H54 (cell line): ENCODE results near the gene OR4D9.
"Not testable (repeated sequence)": the region's sequence is repeated elsewhere in the genome, so short reads cannot be mapped to it uniquely, and the experiment has no call there.

ENCODE experiments used
- DNase-seq: peaks from one replicate; pipeline ENCODE4 v3.0.0; 2011; ENCODE audit warnings: low spot score, mixed read lengths; ENCODE audit not compliant: insufficient read length
- FAIRE-seq: peaks from 3 replicates; lab custom pipeline; 2011; peaks lifted over from hg19 to GRCh38; lab: Jason Lieb, UNC
- POLR2A ChIP-seq: IDR thresholded peaks from 2 replicates; pipeline ENCODE4 v1.6.1; 2011; ENCODE audit warnings: low read depth, mild to moderate bottlenecking, low read length

OR4D9 gene

DNA sequence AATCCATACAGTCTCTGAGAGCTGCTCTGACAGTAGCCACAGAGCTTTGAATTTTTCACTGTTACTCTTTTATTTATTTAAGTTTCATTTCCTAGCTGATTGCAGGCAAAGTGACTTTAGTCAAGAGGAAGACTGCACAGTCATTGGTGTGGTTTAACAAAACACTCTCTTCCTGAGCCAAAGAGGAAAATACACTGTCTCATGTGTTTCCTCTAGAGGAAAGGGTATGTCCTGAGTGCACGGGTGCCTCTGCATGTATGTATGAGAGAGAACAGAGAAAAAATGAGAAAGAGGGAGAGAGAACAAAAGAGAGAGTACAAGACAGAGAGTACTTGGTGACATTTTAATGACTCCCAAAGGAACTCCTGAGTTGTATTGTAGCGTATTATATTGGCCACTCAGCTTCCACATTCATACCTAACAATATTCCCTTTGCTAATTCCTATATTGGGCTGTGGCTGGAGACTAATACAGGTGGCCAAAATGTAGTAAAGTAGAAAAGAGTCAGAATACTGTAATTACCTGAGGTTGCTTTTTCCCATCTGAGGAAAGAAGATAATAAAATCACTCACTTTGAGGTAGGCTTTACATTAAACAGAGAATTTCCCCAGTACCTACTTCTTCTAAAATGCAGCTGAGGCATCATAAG, at the start of gene OR4D9:
OR4D9 (plus strand) TSS at position 599 of the 649 bp plus-strand sequence. CDS start 3,374 bp downstream, outside the sequence.
- DNase-seq, result no peak
- no peak for TF ChIP-seq POLR2A
- FAIRE-seq, result no peak

DNA sequence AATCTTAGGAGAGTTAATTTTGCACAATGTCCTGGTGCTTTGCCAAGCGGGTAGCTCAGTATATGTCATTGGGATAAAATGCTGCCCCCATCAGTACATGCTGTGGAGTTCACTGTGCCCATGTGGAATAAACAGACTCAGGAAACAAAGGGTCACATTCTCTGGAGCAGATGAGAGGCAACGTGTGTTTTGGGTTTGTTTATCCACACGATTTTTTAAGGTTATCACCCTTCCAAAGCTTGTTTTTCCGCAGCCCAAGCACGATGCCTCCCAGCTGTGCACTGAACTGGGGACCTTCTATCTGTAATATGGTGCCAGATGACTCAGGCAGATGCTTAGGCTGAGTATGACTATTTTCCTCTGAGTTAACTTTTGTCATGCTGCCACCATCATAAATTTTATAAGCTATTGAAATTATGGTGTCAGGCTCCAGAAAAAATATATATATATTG, 48.1 kb upstream of the OR4D9 start:
- no peak for TF ChIP-seq POLR2A
- no peak for FAIRE-seq
- DNase-seq, result no peak

DNA sequence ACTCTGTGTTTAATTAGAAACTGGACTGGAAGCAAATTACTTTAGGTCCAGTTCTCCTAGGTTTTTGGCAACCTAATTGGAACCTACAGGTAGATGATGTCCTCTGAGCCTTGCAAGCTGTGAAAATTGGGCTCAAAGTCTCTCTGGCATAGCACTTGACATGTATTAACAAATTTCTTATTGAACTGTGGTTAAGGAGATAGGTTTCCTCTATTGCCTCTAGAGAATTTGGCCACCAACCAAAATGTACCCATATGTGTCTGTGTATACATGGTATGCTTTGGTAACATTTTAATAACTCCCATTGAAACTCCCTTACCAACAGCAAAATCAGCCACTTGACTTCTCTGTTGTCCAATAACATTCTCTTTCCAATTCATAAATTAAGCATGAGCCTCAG, 38.3 kb upstream of the OR4D9 start, which contains the start of gene OR4D10:
OR4D10 (plus strand) TSS at position 301 of the 400 bp plus-strand sequence. CDS start 4,115 bp downstream, outside the sequence.
- DNase-seq (no peak), FAIRE-seq (no peak)
- TF ChIP-seq POLR2A, result no peak

DNA sequence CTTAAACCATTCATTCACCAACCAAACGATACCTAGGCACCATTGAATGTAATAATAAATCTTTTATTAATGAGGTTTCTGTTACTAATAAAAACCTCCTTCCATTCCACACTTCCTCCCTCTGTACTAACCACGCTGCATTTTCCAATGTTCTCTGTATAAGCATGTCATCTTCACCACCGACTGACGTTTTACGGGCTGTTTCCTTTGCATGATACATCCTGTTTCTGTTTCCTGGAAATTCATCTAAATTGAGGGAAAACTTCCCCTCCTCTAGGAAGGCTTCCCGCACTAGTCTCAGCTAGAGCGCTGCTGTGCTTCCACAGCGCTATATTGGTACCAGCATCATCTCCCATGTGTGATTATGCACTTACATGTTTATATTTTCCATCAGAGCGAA, 36.2 kb upstream of the OR4D9 start:
- FAIRE-seq (no peak), DNase-seq (no peak)
- TF ChIP-seq POLR2A, result no peak

DNA sequence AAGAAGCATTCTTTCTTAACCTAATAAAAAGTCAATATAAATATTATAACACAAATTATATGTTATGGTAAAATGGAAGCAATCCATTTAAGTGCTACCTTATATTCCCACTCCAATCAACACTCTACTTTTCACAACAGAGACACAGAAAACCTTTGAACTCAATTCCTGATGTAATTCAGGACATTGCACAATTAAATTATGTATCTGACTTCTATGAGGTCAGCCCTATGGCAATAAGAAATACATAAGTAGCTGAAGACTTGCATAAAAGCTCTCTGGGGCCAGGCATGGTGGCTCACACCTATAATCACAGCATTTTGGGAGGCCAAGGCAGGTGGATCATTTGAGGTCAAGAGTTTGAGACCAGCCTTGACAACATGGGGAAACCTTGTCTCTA, 31.4 kb upstream of the OR4D9 start:
- FAIRE-seq (no peak), DNase-seq (no peak)
- TF ChIP-seq POLR2A, result no peak

DNA sequence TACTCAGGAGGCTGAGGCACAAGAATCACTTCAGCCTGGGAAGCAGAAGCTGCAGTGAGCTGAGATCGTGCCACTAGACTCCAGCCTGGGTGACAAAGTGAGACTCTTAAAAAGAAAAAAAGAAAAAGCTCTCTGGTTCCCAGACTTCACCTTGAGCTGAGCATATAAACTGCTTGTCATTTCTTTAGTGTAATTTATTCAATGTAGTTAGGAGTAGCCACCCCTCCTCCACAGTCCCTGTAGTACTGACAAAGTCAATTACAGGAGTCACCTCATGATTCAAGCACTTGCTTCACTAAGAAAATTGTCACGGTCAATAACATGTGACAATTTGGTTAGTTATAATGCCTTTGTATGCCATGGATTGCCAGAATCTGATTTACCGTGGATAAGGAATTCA, 31.0 kb upstream of the OR4D9 start:
- no peak for FAIRE-seq
- no peak for DNase-seq
- no peak for TF ChIP-seq POLR2A

DNA sequence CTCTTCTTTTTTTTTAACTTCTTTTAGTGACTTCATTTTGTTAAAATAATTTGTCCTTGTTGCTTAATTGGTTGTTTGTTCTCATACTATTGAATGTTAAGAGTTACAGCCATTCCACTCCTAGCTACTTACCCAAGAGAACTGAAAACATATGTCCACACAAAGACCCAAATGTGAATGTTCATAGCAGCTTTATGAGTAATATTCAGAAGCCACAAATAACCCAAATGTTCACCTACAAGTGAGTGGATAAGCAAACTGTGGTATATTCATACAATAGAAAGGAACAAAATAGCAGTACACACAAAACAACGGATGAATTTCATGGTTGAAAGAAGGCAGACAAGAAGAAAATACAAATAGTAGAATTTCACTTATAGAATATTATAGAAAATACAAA, 9.4 kb upstream of the OR4D9 start:
- FAIRE-seq, result no peak
- DNase-seq, result no peak
- TF ChIP-seq POLR2A, result no peak

DNA sequence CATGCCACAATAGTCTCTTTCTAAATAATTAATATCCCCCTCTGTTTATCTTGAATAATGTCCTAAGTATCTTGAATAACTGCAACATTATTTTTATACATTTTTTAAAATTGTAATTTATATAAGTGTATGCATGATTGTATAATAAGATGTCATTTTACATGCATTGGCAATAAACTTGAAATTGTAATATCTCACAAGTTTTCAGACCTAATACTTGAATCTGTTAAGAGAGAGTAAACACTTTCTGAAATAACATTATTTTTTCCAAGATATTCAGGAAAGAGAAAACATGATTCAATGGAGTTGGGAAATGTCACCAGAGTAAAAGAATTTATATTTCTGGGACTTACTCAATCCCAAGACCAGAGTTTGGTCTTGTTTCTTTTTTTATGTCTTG, 8.1 kb upstream of the OR4D9 start, which contains the start of gene OR4D11:
OR4D11 (plus strand) TSS at position 301 of the 400 bp plus-strand sequence; CDS start at position 301, 0 bp downstream.
- no peak for FAIRE-seq
- no peak for DNase-seq
- no peak for TF ChIP-seq POLR2A

DNA sequence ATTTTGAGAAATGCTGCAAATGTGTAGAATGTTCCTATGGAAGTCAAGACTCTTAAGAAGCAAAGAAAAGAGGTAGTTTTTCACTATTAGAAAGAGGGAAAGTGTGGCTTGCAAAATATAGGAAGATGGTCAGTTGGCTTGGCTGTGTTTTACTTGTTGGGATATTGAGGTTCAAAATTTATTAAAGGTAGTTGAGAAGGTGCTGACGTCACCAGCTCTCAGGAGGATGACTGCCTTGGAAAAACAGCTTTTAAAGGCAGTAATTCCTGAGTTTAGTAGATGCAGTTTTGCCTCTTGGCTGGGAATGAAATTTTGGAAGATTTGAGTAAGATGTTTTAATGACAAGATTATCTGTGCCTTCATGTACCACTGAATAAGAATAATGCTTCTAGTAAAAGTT, 336 bp downstream of the OR4D9 start:
- DNase-seq, result no peak
- no peak for TF ChIP-seq POLR2A
- FAIRE-seq, result no peak

DNA sequence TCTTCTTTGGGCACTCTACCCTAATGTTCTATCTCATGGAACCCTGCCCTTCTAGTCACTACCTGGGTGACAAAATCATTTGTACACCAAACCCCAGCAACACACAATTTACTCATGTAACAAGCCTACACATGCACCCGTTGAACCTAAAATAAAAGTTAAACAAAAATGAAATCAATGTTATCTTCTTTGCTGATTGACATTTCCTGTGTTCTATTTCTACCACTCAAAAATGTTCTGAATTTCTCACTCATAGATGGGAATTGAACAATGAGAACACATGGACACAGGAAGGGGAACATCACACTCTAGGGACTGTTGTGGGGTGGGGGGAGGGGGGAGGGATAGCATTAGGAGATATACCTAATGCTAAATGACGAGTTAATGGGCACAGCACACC, 8.8 kb downstream of the OR4D9 start:
- FAIRE-seq, result not testable (repeated sequence)

DNA sequence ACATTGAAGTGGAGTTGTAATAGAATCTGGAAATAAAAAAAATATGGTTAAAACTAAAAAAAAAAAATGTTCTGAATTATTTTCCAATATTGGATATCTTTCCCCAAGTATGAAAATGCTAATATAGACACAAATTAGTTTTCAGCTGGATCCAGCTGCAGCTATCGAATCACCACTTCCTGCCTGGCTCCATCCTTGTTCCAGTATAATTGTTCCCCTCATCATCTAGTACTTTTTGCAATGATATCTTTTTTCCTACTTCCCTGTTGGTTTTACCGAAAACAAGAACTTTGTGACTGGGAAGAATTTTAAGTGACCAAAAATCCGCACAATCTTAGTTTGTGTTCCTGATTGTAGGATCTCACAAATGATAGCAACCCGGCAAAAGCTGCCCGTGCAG, 9.4 kb downstream of the OR4D9 start:
- no peak for FAIRE-seq

More for the DNA sequence above, 8.8 kb downstream of the OR4D9 start:
- not testable (repeated sequence) for DNase-seq

DNA sequence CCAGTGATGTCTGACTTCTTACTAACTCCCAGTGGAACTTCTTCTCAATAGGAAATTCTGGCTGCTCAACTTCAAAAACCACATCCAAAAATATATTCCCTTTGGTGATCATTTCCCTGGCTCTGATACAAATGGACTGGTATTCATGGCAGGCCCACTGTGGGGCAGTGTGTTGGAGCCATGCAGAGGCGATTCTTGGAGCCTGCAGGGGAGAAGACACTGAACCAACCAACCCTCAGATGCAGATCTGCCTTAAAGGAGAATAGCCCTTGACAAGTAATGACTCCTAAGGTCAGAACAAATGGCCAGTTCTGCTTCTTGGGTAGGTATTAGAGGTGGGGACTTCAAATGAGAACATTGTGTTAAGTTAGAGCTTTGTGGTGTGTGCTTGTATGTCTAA, 12.2 kb downstream of the OR4D9 start:
- no peak for DNase-seq
- FAIRE-seq, result no peak

More for the DNA sequence above, 9.4 kb downstream of the OR4D9 start:
- TF ChIP-seq POLR2A, result no peak
- no peak for DNase-seq

DNA sequence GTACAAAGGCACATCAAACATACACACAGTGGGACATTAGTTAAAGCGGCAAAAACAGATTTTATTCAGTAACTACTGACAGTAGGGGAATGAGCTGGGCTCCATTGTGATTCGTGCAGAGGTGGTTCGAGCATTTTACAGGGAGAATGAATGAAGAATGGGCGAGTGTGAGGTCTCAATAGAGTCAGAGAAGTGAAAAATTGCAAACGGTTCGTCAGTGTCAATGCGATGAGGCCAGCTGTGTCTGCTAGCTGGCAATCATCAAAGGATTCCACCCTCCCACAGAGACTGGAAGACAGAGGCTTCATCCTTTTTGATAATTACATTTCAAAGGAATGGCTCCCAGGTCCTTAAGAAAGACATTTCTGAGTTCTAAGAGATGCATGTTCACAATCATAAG, 17.4 kb downstream of the OR4D9 start:
- DNase-seq (no peak), FAIRE-seq (no peak)
- no peak for TF ChIP-seq POLR2A

More for the DNA sequence above, 12.2 kb downstream of the OR4D9 start:
- TF ChIP-seq POLR2A, result no peak

DNA sequence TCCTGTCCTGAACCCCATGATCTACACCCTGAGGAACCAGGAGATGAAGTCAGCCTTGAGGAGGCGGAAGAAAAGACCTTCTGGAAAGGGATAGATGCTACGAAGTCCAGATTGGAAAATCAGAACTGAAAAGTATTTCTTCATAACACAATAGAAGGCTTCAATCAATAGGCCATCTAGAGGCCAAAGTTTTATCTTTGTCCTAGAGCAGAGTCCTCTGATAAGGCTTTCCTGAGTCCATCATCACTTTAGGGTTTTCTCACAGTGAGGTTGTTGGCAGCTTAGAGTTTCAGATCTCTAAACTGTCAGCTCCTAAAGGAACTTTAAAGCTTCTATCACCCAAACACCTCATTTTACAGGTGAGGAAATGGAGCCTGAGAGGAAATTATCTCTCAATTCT, 21.3 kb downstream of the OR4D9 start:
- no peak for FAIRE-seq
- TF ChIP-seq POLR2A, result no peak
- DNase-seq, result no peak

DNA sequence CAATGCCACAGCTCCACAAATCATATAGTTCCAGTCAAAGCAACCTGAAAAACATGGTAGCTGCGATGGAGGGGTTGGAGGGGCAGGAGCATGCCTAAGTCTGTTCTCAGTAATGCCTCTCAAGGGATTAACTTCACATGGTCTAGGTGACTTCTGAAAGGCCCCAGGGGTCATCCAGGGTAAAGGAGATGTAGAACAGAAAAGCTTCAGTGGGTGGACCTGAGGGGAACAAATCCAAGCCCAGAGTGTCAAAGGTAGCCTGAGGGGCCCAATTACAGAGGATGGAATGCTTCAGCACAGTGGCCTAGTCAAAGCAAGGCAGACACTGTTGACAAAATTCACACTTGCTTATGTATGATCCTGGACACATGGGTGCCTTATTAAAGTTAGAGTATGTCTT, 23.3 kb downstream of the OR4D9 start:
- FAIRE-seq, result no peak
- TF ChIP-seq POLR2A, result no peak
- no peak for DNase-seq
